ENCODE data around the gene SINHCAF. TPM values are rescaled to one million over a fixed set of nuclear protein-coding genes. Genes with fewer than 3 reads are reported as not detected.

Gene SINHCAF
- total and polyA plus RNA-seq, 2 of the 8 experiments (the other 6 are each of a cell fraction or from before 2014, with no cell fraction given) = 138 to 576 TPM

DNA sequence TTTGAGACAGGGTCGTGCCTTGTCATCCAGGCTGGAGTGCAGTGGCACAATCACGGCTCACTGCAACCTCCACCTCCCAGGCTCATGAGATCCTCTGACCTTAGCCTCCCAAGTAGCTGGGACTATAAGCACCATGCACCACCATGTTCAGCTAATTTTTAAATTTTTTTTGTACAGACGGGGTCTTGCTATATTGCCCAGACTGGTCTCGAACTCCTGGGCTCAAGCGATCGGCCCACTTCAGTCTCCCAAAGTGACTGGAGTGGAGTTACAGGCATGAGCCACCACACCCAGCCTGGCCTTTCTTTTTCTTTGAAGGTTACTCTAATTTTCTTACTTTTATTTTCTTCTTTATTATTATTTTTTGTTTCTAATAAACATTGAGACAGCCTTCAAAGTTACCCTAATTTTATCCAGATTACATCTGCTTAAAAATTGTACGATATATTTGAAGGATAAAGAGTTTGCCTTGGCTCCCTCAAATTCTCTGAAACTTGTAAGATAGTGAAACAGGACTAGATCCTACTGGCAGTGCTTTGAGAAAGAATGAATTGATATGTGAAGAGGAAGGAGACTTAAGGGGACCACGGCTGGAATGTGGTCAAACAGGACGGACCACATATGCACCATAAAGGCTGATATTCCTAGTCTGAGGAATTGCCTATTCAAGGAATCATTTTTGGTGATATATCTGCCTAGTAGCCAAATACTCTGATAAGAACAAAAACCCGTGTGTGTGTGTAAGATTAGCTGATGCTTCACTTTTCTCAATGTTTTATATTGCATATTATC lies 14.1 kb upstream of the SINHCAF start (continued):
- TF ChIP-seq, protein P1, sequence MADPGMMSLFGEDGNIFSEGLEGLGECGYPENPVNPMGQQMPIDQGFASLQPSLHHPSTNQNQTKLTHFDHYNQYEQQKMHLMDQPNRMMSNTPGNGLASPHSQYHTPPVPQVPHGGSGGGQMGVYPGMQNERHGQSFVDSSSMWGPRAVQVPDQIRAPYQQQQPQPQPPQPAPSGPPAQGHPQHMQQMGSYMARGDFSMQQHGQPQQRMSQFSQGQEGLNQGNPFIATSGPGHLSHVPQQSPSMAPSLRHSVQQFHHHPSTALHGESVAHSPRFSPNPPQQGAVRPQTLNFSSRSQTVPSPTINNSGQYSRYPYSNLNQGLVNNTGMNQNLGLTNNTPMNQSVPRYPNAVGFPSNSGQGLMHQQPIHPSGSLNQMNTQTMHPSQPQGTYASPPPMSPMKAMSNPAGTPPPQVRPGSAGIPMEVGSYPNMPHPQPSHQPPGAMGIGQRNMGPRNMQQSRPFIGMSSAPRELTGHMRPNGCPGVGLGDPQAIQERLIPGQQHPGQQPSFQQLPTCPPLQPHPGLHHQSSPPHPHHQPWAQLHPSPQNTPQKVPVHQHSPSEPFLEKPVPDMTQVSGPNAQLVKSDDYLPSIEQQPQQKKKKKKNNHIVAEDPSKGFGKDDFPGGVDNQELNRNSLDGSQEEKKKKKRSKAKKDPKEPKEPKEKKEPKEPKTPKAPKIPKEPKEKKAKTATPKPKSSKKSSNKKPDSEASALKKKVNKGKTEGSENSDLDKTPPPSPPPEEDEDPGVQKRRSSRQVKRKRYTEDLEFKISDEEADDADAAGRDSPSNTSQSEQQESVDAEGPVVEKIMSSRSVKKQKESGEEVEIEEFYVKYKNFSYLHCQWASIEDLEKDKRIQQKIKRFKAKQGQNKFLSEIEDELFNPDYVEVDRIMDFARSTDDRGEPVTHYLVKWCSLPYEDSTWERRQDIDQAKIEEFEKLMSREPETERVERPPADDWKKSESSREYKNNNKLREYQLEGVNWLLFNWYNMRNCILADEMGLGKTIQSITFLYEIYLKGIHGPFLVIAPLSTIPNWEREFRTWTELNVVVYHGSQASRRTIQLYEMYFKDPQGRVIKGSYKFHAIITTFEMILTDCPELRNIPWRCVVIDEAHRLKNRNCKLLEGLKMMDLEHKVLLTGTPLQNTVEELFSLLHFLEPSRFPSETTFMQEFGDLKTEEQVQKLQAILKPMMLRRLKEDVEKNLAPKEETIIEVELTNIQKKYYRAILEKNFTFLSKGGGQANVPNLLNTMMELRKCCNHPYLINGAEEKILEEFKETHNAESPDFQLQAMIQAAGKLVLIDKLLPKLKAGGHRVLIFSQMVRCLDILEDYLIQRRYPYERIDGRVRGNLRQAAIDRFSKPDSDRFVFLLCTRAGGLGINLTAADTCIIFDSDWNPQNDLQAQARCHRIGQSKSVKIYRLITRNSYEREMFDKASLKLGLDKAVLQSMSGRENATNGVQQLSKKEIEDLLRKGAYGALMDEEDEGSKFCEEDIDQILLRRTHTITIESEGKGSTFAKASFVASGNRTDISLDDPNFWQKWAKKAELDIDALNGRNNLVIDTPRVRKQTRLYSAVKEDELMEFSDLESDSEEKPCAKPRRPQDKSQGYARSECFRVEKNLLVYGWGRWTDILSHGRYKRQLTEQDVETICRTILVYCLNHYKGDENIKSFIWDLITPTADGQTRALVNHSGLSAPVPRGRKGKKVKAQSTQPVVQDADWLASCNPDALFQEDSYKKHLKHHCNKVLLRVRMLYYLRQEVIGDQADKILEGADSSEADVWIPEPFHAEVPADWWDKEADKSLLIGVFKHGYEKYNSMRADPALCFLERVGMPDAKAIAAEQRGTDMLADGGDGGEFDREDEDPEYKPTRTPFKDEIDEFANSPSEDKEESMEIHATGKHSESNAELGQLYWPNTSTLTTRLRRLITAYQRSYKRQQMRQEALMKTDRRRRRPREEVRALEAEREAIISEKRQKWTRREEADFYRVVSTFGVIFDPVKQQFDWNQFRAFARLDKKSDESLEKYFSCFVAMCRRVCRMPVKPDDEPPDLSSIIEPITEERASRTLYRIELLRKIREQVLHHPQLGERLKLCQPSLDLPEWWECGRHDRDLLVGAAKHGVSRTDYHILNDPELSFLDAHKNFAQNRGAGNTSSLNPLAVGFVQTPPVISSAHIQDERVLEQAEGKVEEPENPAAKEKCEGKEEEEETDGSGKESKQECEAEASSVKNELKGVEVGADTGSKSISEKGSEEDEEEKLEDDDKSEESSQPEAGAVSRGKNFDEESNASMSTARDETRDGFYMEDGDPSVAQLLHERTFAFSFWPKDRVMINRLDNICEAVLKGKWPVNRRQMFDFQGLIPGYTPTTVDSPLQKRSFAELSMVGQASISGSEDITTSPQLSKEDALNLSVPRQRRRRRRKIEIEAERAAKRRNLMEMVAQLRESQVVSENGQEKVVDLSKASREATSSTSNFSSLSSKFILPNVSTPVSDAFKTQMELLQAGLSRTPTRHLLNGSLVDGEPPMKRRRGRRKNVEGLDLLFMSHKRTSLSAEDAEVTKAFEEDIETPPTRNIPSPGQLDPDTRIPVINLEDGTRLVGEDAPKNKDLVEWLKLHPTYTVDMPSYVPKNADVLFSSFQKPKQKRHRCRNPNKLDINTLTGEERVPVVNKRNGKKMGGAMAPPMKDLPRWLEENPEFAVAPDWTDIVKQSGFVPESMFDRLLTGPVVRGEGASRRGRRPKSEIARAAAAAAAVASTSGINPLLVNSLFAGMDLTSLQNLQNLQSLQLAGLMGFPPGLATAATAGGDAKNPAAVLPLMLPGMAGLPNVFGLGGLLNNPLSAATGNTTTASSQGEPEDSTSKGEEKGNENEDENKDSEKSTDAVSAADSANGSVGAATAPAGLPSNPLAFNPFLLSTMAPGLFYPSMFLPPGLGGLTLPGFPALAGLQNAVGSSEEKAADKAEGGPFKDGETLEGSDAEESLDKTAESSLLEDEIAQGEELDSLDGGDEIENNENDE (IDR thresholded peaks at IDR 0.05; ENCODE audit: insufficient replicate concordance, low read length) = no peak
- TF ChIP-seq BACH1 (IDR thresholded peaks at IDR 0.05; ENCODE audit: low read length) (no peak), CBX8 (IDR thresholded peaks at IDR 0.05; ENCODE audit: borderline replicate concordance, low read depth, low read length) (no peak), TCF12 (IDR thresholded peaks at IDR 0.05; ENCODE audit: low read depth, low read length) (peak; percentile 57; the same call in 1 of the 2 replicates), SP1 (IDR thresholded peaks at IDR 0.05; ENCODE audit: low read depth, low read length) (peak; percentile 97), HDAC6 (IDR thresholded peaks at IDR 0.05; ENCODE audit: low read depth, low read length) (no peak), SAP30 (IDR thresholded peaks at IDR 0.05; ENCODE audit: insufficient read depth, insufficient replicate concordance, low read length) (no peak), NRF1 (IDR thresholded peaks at IDR 0.05; ENCODE audit: low read depth, low read length) (no peak), POLR2A (IDR thresholded peaks at IDR 0.05; ENCODE audit: control extremely low read depth in 1 of 2, low read depth in 2 of 2, low read length in 2 of 2) (no peak), POLR2AphosphoS5 (IDR thresholded peaks at IDR 0.05; ENCODE audit: low read depth, low read length) (no peak)
- TF ChIP-seq, protein P2, sequence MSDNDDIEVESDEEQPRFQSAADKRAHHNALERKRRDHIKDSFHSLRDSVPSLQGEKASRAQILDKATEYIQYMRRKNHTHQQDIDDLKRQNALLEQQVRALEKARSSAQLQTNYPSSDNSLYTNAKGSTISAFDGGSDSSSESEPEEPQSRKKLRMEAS (IDR thresholded peaks at IDR 0.05) = no peak
